Neural cell (in vitro differentiated cells): ENCODE data around the gene HLA-C. TPM values are rescaled to one million over a fixed set of nuclear protein-coding genes. Genes with fewer than 3 reads are reported as not detected.

Experiments
- H2AFZ ChIP-seq: fragments of 200-600, 300-800 bp; sonication (generic), shearing (Covaris generic); 2 replicates; pipeline ENCODE4 v1.6.0; 2014; ENCODE audit warnings: low read depth, mild to moderate bottlenecking, antibody characterized with exemption, low read length, moderate library complexity
- H3F3A ChIP-seq: fragments of 200-600 bp; shearing (Covaris generic); 2 replicates; pipeline ENCODE4 v1.6.1; 2016; ENCODE audit warnings: mild to moderate bottlenecking, moderate library complexity, mixed read lengths, antibody characterized with exemption, low read length; ENCODE audit not compliant: insufficient read depth, poor library complexity, severe bottlenecking
- H3K27ac ChIP-seq: fragments of 200-600, 300-800 bp; sonication (generic), shearing (Covaris generic); 2 replicates; pipeline ENCODE4 v1.5.1; 2014; ENCODE audit warnings: mild to moderate bottlenecking, low read length, moderate library complexity
- H3K27me3 ChIP-seq: fragments of 300-800, 200-600 bp; sonication (generic), shearing (Covaris generic); 2 replicates; pipeline ENCODE4 v1.6.0; 2014; ENCODE audit warnings: mild to moderate bottlenecking, low read depth, low read length, moderate library complexity; ENCODE audit not compliant: insufficient read depth
- H3K36me3 ChIP-seq: fragments of 300-800, 200-600 bp; sonication (generic), shearing (Covaris generic); 2 replicates; pipeline ENCODE4 v1.5.1; 2014; ENCODE audit warnings: mild to moderate bottlenecking, antibody characterized with exemption, low read length, moderate library complexity; ENCODE audit not compliant: insufficient read depth
- H3K4me2 ChIP-seq: fragments of 300-800, 200-600 bp; sonication (generic), shearing (Covaris generic); 2 replicates; pipeline ENCODE4 v1.6.0; 2014; ENCODE audit warnings: mild to moderate bottlenecking, low read length
- H3K4me3 ChIP-seq: fragments of 300-800, 200-600 bp; sonication (generic), shearing (Covaris generic); 2 replicates; pipeline ENCODE4 v1.5.1; 2014; ENCODE audit warnings: mild to moderate bottlenecking, low read length, moderate library complexity
- H3K79me2 ChIP-seq: fragments of 200-600 bp; shearing (Covaris generic); replicated peaks from 2 replicates; pipeline ENCODE4 v1.6.0; 2014; ENCODE audit warnings: mild to moderate bottlenecking, low read length, moderate library complexity; ENCODE audit not compliant: insufficient read depth
- H3K9ac ChIP-seq: fragments of 300-800, 200-600 bp; sonication (generic), shearing (Covaris generic); 2 replicates; pipeline ENCODE4 v1.6.1; 2016; ENCODE audit warnings: mild to moderate bottlenecking, low read length, mixed read lengths
- H3K9me2 ChIP-seq: fragments of 200-600 bp; shearing (Covaris generic); 2 replicates; pipeline ENCODE4 v1.6.1; 2016; ENCODE audit warnings: mild to moderate bottlenecking, low read length, mixed read lengths; ENCODE audit not compliant: insufficient read depth
- H3K9me3 ChIP-seq: fragments of 200-600, 300-800 bp; sonication (generic), shearing (Covaris generic); 2 replicates; pipeline ENCODE4 v1.6.1; 2016; ENCODE audit warnings: mild to moderate bottlenecking, mixed run types, low read length, moderate library complexity, mixed read lengths
- H4K20me1 ChIP-seq: fragments of 200-600 bp; shearing (Covaris generic); 2 replicates; pipeline ENCODE4 v1.6.1; 2016; ENCODE audit warnings: mild to moderate bottlenecking, mixed run types; ENCODE audit not compliant: insufficient read depth
- EP300 ChIP-seq: fragments of 450-650 bp; conservative IDR thresholded peaks from 2 replicates; pipeline ENCODE4 v1.6.1; 2014; ENCODE audit warnings: antibody characterized with exemption, mild to moderate bottlenecking, moderate library complexity; ENCODE audit not compliant: poor library complexity, severe bottlenecking
- EZH2 ChIP-seq: fragments of 200-600, 300-800 bp; shearing (Covaris generic), sonication (generic); IDR thresholded peaks from 2 replicates; pipeline ENCODE4 v1.6.1; 2014; ENCODE audit warnings: antibody characterized with exemption, low read length, borderline replicate concordance, mild to moderate bottlenecking; ENCODE audit not compliant: insufficient read depth, poor library complexity, severe bottlenecking
- MXI1 ChIP-seq: fragments of 450-650 bp; conservative IDR thresholded peaks from 2 replicates; pipeline ENCODE4 v1.6.1; 2014; ENCODE audit warnings: antibody characterized with exemption, mild to moderate bottlenecking; ENCODE audit not compliant: poor library complexity, severe bottlenecking
- POLR2AphosphoS5 ChIP-seq: IDR thresholded peaks from 2 replicates; pipeline ENCODE4 v1.6.1; 2012
- RAD21 ChIP-seq: fragments of 450-650 bp; conservative IDR thresholded peaks from 2 replicates; pipeline ENCODE4 v1.6.1; 2014; ENCODE audit warnings: antibody characterized with exemption, mild to moderate bottlenecking, moderate library complexity
- REST ChIP-seq: IDR thresholded peaks from 2 replicates; pipeline ENCODE4 v1.6.1; 2012; ENCODE audit warnings: borderline replicate concordance
- SMC3 ChIP-seq: fragments of 450-650 bp; conservative IDR thresholded peaks from 2 replicates; pipeline ENCODE4 v1.6.1; 2014; ENCODE audit warnings: antibody characterized with exemption, mild to moderate bottlenecking, moderate library complexity; ENCODE audit not compliant: poor library complexity
- TAF1 ChIP-seq: IDR thresholded peaks from 2 replicates; pipeline ENCODE4 v1.6.1; 2012; ENCODE audit warnings: low read depth
- polyA plus RNA-seq: library from polyadenylated mRNA; depleted of rRNA; stranded (reverse); fragments of >200 nt; gene quantifications from 2 replicates; pipeline ENCODE4 v1.2.3, GENCODE V29; 2014
- TF ChIP-seq, protein P1 (sequence below): fragments of 450-650 bp; IDR thresholded peaks from 2 replicates; pipeline ENCODE4 v1.5.1; 2014; ENCODE audit warnings: antibody characterized with exemption, mild to moderate bottlenecking, moderate library complexity; ENCODE audit not compliant: poor library complexity, severe bottlenecking

The HLA-C gene
- polyA plus RNA-seq, 1 donor from 2014 or later = 18.0 TPM

- Histone ChIP-seq H3K4me3 (no peak overlapping the region), H3K9me3 (no peaks in the 10 kb centered on the region), H3K27me3 (peaks cover 10% of the 10 kb centered on the region), H3K9me2 (no peaks in the 10 kb centered on the region), H3K36me3 (no peaks in the 10 kb centered on the region), H3F3A (no peaks in the 10 kb centered on the region), H3K27ac (no peak overlapping the region), H4K20me1 (no peaks in the 10 kb centered on the region), H2AFZ (no peak overlapping the region), H3K4me2 (no peak overlapping the region), H3K9ac (no peak overlapping the region), H3K79me2 (no peaks in the 10 kb centered on the region)
- TF ChIP-seq MXI1 (no peak), RAD21 (no peak)
Observed at GRCh38 chr6:31307669-31308049, 35.8 kb upstream of the HLA-C start.

- Histone ChIP-seq H3K9me2 (no peaks in the 10 kb centered on the region), H3K27me3 (peaks cover 10% of the 10 kb centered on the region), H3K9me3 (no peaks in the 10 kb centered on the region), H3K36me3 (no peaks in the 10 kb centered on the region), H3F3A (no peaks in the 10 kb centered on the region), H2AFZ (no peak overlapping the region), H3K4me2 (no peak overlapping the region), H3K4me3 (no peak overlapping the region), H4K20me1 (no peaks in the 10 kb centered on the region), H3K27ac (no peak overlapping the region), H3K79me2 (no peaks in the 10 kb centered on the region), H3K9ac (no peak overlapping the region)
- TF ChIP-seq EZH2 (no peak), SMC3 (no peak), RAD21 (no peak), POLR2AphosphoS5 (no peak), TAF1 (no peak), EP300 (no peak), REST (no peak), MXI1 (no peak)
- TF ChIP-seq, protein P1, sequence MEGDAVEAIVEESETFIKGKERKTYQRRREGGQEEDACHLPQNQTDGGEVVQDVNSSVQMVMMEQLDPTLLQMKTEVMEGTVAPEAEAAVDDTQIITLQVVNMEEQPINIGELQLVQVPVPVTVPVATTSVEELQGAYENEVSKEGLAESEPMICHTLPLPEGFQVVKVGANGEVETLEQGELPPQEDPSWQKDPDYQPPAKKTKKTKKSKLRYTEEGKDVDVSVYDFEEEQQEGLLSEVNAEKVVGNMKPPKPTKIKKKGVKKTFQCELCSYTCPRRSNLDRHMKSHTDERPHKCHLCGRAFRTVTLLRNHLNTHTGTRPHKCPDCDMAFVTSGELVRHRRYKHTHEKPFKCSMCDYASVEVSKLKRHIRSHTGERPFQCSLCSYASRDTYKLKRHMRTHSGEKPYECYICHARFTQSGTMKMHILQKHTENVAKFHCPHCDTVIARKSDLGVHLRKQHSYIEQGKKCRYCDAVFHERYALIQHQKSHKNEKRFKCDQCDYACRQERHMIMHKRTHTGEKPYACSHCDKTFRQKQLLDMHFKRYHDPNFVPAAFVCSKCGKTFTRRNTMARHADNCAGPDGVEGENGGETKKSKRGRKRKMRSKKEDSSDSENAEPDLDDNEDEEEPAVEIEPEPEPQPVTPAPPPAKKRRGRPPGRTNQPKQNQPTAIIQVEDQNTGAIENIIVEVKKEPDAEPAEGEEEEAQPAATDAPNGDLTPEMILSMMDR = no peak
Observed at GRCh38 chr6:31305703-31306219, 33.9 kb upstream of the HLA-C start.

DNA sequence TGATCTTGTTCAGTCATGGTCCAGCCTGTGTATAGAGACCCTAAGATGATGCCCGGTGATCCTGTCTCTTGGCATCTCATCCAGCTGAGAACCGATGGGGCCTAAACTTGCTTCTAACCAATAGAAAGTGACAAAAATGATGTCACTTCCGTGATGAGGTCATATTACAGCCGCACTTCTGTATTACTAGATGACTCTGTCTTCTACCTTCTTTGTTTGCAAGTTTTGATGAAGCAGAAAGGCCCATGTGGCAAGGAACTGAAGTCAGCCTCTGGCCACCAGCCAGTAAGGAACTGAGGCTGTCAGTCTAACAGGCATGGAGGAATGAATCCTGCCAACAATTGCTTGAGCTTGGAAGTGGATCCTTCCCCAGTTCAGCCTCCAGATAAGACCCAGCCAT lies 32.8 kb upstream of the HLA-C start:
- Histone ChIP-seq H3K36me3 (no peaks in the 10 kb centered on the region), H3K9me3 (no peaks in the 10 kb centered on the region), H3K4me2 (no peak overlapping the region), H3F3A (no peaks in the 10 kb centered on the region), H3K9me2 (no peaks in the 10 kb centered on the region), H4K20me1 (no peaks in the 10 kb centered on the region), H3K27ac (no peak overlapping the region), H3K4me3 (no peak overlapping the region), H3K9ac (no peak overlapping the region), H3K27me3 (peaks cover 10% of the 10 kb centered on the region), H3K79me2 (no peaks in the 10 kb centered on the region), H2AFZ (no peak overlapping the region)
- TF ChIP-seq RAD21 (no peak), REST (no peak), EZH2 (no peak), MXI1 (no peak), EP300 (no peak), TAF1 (no peak), SMC3 (no peak)
